Thoracic aorta (tissue), 2 donors: ENCODE data around the gene SLC7A14. TPM values are rescaled to one million over a fixed set of nuclear protein-coding genes. Genes with fewer than 3 reads are reported as not detected.

Experiments used
- ATAC-seq: fragments of 150-250 bp; one replicate; pipeline ENCODE4 v1.8.0; 2017; ENCODE audit warnings: low read depth; ENCODE audit not compliant: insufficient number of reproducible peaks, low FRiP score
- DNase-seq: peaks from one replicate; pipeline ENCODE4 v3.0.0-alpha.2; 2020; ENCODE audit warnings: low spot score
- H3K27ac ChIP-seq, 2 donors: fragments of 200-600 bp; sonication (generic); 1 replicate in 1 of 2; 2 replicates in 1 of 2; pipeline ENCODE4 v1.5.1; 2016; ENCODE audit warnings: mild to moderate bottlenecking in 2 of 2, moderate library complexity in 2 of 2
- H3K27me3 ChIP-seq: fragments of 200-600 bp; sonication (generic); replicated peaks from 2 replicates; pipeline ENCODE4 v1.6.0; 2016; ENCODE audit warnings: mild to moderate bottlenecking; ENCODE audit not compliant: insufficient read depth
- H3K36me3 ChIP-seq: fragments of 200-600 bp; sonication (generic); one replicate; pipeline ENCODE4 v1.5.1; 2016
- H3K4me1 ChIP-seq, 2 donors: fragments of 200-600 bp; sonication (generic); 1 replicate in 1 of 2; 2 replicates in 1 of 2; pipeline versions ENCODE4 v1.5.1 to v1.6.0; 2016; ENCODE audit warnings: low read depth in 2 of 2, mild to moderate bottlenecking in 1 of 2; ENCODE audit not compliant: control insufficient read depth in 1 of 2
- H3K4me3 ChIP-seq: fragments of 200-600 bp; sonication (generic); 2 replicates; pipeline ENCODE4 v1.5.1; 2016; ENCODE audit warnings: mild to moderate bottlenecking
- H3K9me3 ChIP-seq: fragments of 200-600 bp; sonication (generic); 2 replicates; pipeline ENCODE4 v1.5.1; 2016
- CTCF ChIP-seq: fragments of 200-600 bp; sonication (generic); IDR thresholded peaks from one replicate; pipeline ENCODE4 v1.5.1; 2019; ENCODE audit warnings: antibody characterized with exemption
- total RNA-seq, 2 donors: library from RNA; depleted of rRNA; stranded (reverse); fragments of >200 nt; gene quantifications; one replicate each; pipeline versions ENCODE4 v1.1.0 to v1.2.3, GENCODE V29; 2016

Gene SLC7A14
- total RNA-seq, 2 donors from 2014 or later: not detected

- no peak overlapping the region for H3K4me3 ChIP-seq
- TF ChIP-seq CTCF: no peak
- DNase-seq: no peak
- no peaks in the 10 kb centered on the region for H3K36me3 ChIP-seq
- no peaks in the 10 kb centered on the region for H3K9me3 ChIP-seq
- ATAC-seq: no peak
- H3K27ac ChIP-seq: no peak overlapping the region
- H3K4me1 ChIP-seq: peaks cover 4 to 12% of the 10 kb centered on the region in 2 donors
- no peaks in the 10 kb centered on the region for H3K27me3 ChIP-seq
Measured at GRCh38 chr3:170611751-170612150, 25.9 kb upstream of the SLC7A14 start.

GRCh38 chr3:170610321-170610884, 24.5 kb upstream of the SLC7A14 start:
- ATAC-seq: no peak
- H3K4me1 ChIP-seq: peaks cover 4 to 12% of the 10 kb centered on the region in 2 donors
- H3K36me3 ChIP-seq: no peaks in the 10 kb centered on the region
- no peak overlapping the region for H3K4me3 ChIP-seq
- TF ChIP-seq CTCF: no peak
- no peak overlapping the region for H3K27ac ChIP-seq
- DNase-seq: no peak
- no peaks in the 10 kb centered on the region for H3K27me3 ChIP-seq
- H3K9me3 ChIP-seq: no peaks in the 10 kb centered on the region

DNA sequence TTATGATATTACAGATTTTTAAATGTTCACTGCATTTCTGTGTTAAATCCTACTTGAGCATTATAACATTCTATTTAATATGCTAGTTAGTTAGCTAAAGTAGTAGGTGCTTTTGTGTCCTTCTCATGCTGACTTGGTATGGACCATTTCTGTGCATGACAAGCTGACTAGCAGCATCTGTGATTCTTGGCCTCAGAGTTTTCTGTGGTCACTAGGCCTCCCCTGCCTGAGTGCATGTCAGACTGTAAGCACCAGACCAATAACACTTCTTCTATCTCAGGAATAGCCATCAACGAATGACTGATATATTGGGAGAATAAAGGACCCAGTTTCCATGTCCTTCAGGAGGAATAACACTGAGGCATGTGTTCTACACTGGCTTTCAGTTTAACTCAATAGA, 22.6 kb upstream of the SLC7A14 start:
- no peak for ATAC-seq
- no peaks in the 10 kb centered on the region for H3K27me3 ChIP-seq
- no peak overlapping the region for H3K4me3 ChIP-seq
- DNase-seq: no peak
- H3K36me3 ChIP-seq: no peaks in the 10 kb centered on the region
- no peaks in the 10 kb centered on the region for H3K4me1 ChIP-seq
- no peak overlapping the region for H3K27ac ChIP-seq
- TF ChIP-seq CTCF: no peak
- no peaks in the 10 kb centered on the region for H3K9me3 ChIP-seq

- Histone ChIP-seq H3K27ac (no peak overlapping the region), H3K36me3 (no peaks in the 10 kb centered on the region), H3K4me3 (no peak overlapping the region), H3K9me3 (no peaks in the 10 kb centered on the region), H3K4me1 (no peaks in the 10 kb centered on the region), H3K27me3 (no peaks in the 10 kb centered on the region)
- TF ChIP-seq CTCF: no peak
- DNase-seq (no peak), ATAC-seq (no peak)
Measured at GRCh38 chr3:170606675-170607074, 20.8 kb upstream of the SLC7A14 start.

GRCh38 chr3:170605490-170605889, 19.6 kb upstream of the SLC7A14 start:
- Histone ChIP-seq H3K4me1 (no peaks in the 10 kb centered on the region), H3K27me3 (no peaks in the 10 kb centered on the region), H3K9me3 (no peaks in the 10 kb centered on the region), H3K4me3 (no peak overlapping the region), H3K36me3 (no peaks in the 10 kb centered on the region), H3K27ac (no peak overlapping the region)
- DNase-seq (no peak), ATAC-seq (no peak)
- no peak for TF ChIP-seq CTCF
